Stimulated activated CD8-positive, alpha-beta memory T cell treated with anti-CD3 and anti-CD28 coated beads, Interleukin-7, amount 100 ng/mL, for 1 hour (primary cell): ENCODE data around the gene TSPEAR.

Experiments
- DNase-seq, 2 donors: peaks; one replicate each; pipeline ENCODE4 v3.0.0-alpha.2; 2020; ENCODE audit warnings: low read depth in 2 of 2

Gene TSPEAR

GRCh38 chr21:44720170-44720569, 8.8 kb upstream of the TSPEAR start:
- no peak for DNase-seq

GRCh38 chr21:44718571-44718970, 7.2 kb upstream of the TSPEAR start:
- DNase-seq, result no peak

DNA sequence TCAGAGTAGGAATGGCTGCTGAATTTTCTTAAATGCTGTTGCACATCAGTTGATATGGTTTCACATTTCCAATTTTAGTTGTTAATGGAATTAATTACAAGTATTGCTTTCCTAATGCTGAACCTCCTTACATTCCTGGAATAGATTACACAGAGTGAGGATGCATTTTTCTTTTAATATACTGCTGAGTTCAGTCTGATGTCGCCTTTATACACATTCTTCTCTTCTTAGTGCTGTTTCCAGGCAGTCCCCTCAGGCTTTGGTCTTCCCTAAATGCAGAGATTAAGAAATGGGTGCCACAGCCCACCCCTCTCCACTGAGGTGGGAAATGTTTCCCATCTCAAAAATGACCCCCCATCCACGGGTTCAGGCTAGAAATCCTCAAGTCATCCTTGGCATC, 6.7 kb upstream of the TSPEAR start:
- DNase-seq, result no peak

- no peak for DNase-seq
Observed at GRCh38 chr21:44716984-44717383, 5.6 kb upstream of the TSPEAR start.

DNA sequence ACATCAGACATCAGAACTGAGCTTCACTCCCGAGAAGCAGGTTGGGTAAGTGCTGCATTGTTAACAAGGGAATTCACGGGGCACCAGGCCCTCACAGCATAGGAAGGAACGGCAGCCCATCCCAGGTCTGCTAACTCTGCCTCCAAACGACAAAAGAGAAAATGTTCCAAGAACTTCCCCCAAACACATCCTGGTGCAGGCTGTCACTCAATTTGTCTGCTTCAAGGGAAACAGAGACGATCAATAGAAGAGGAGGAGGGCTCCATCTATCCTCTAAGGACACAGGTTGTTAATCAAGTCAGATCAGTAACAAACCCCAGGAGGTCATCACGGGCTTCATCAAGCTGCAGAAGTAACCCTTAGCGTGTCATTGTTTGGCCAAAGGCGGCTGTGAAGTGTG, 3.5 kb upstream of the TSPEAR start:
- no peak for DNase-seq

GRCh38 chr21:44713846-44714245, 2.5 kb upstream of the TSPEAR start:
- no peak for DNase-seq

GRCh38 chr21:44713130-44713529, 1.8 kb upstream of the TSPEAR start:
- no peak for DNase-seq

DNA sequence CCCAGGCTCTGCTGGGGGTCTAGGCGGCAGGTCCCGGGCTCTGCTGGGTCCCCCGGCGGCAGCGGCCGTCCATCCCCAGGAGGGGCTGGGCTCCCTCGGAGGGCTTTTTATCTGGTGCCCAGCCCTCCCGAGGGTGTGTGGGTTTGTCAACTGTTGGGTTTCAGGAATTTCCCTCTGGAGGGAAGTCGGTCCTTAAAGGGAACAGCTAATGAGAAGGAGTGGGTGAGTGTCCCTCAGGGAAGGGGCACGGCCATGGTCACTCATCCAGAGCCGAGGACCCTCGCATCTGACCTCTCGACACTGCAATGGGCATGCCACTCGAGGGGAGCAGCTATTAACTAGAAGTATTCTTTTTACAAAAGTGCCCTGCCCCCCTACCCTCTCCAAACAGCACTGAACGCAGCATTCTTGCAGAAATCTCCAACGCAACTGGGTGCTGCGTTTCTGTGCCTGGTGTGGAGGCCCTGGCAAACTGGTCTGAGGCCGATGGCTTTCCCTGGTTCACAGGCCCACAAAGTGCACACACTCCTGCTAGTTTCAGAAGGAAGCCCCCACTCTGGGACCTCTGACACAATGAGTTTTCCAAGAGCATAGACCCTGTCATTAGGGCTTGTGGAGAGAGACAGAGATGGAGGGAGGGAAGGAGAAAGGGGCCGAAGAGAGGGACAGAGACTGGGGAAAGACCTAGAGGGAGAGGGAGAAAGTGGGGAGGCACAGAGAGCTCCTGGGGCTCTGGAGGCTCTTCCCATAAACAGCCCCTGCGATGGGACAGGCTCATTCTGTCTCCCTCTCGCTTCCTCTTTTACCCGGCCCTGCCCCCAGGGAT, 1.0 kb upstream of the TSPEAR start:
- DNase-seq, result no peak

GRCh38 chr21:44710756-44711326, 531 bp downstream of the TSPEAR start:
- no peak for DNase-seq

DNA sequence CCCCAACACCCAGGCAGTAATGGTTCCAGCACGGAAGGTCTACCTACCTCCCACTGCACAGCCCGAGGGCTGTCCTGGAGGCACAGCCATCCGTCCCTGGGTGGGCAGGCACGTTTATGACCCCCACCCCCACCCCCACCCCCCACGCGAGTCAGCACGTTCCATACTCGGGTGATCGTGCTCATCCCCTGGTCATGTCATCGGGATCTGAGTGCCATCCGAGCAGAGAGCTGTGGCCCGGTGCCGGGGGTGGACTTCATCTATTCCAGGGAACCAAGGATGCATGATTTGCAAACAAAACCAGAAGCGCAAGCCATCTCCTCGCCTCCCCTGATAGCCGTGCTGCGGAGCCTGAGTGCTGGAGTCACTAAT, 1.1 kb downstream of the TSPEAR start:
- no peak for DNase-seq

DNA sequence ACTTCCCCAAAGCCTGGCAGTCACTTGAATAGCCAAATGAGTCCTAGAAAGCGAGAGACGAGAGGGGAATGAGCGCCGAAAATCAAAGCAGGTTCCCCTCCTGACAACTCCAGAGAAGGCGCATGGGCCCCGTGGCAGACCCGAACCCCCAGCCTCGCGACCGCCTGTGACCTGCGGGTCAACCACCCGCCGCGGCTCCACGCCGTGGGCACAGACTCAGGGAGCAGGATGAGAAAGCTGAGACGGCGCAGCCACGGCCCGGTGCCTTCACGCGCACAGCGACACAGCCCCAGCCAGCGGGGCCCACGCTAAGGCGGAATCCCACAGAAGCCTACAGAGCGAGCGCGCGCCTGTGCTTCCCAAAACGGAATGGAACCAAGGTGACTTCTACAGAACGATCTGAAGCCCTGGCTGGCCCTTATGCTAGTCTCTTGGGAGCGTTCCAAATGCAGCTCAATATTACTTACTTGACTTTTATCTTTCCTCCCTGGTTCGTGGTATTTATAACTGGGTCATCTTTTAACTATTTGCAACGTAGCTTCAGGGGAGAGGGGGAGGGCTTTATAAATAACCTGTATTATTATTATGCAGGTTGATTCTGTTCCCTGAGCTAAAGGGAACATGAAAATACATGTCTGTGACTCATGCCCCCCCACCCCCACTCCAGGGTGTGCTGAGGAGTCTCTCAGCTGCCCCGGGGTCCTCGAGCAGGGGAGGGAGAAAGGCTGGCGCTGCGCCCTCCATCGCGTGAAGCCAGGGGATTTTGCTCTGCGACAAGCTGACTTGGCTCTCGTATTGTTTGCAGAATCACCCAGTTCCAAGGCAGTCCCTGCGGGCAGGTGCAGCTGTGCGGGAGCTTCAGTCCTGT, 1.7 kb downstream of the TSPEAR start:
- DNase-seq, result no peak

DNA sequence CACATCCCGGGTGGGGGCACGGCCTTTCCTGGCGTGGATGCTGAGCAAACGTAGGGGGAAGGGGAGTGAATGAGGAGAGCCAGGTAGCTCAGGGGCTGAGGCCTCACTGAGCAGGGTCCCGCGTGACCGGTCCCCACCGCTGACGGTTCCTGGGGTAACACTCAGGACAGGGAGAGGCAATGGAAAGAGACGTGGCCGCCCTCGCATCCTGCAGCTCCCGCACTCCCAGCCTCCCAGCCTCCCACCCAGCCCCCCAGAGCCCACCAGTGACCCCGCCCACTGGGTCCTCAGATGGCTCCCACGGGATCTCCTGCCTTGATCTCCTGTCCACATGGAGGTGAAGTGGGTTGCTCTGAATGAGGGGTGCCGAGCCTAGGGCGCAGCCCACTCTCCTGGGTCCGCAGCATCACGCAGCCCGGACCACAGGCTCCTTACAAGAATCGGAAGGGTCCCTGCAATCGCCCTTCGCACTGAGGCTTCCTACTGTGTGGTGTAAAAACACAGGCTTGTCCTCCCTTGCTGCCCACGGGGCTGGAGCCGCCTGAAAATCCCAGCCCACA, 2.4 kb downstream of the TSPEAR start:
- DNase-seq, result no peak

- DNase-seq, result no peak
Observed at GRCh38 chr21:44708213-44708865, 3.0 kb downstream of the TSPEAR start.

DNA sequence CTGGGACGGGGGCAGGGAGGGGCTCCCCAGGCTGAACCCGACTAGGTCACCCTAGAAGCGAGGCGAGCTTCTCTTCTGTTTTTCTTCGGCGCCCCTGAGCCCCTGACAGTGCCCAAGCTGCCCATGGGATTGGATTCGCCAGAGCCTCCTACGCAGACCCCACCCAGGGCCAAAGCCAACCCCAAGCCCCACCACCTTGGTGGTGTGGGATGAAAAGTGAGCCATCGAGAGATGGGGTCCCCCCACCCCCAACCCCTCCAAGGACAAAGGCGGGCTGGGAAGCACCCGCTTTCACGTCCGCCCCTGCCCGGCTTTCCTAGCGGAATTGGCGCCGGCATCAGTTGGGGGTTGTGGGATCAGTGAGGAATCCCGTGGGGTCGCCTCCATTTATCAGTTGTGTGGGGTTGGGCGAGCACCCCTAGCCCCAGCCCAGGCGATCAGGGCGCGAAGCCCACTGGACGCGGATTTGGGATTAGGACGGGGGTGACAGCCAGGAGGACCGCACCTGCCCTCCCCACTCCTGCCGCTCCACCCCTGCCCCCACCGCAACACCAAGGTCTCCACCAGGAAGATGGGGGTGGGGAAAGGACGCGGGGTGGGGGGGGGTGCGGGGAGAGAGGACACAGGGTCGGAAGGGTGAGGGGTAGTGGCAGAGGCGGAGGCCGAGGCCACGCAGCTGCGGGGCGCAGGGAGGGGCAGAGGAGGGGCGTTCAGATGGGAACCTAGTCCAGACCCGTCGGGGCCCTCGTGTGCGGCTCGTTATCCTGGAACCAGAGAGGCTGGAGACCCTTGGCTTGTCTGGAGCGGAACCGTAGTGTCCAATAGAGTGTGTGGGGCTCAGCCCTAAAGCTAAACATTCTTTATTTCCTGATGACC, 4.4 kb downstream of the TSPEAR start:
- DNase-seq, result no peak

- no peak for DNase-seq
Observed at GRCh38 chr21:44706026-44706705, 5.2 kb downstream of the TSPEAR start.

DNA sequence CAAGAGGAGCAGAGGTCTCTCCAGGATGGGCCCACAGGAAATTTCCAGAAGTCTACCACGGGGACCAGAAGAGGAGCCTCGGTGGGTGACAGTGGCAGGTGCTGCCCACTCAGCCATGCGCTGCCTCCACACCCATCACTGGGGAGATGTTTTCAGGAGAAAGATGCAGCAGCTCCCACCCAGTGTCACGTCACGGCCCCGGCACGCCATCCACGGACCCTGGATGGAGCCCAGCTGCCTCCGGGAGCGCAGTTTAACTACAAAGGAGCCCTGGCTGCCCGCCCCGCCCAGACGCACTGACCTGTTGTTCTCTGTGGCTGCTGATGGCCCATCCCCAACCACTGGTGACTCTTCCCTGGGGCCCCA, 6.8 kb downstream of the TSPEAR start:
- DNase-seq, result no peak

GRCh38 chr21:44703731-44704635, 7.4 kb downstream of the TSPEAR start:
- DNase-seq, result no peak

- DNase-seq, result no peak
Observed at GRCh38 chr21:44702973-44703730, 8.2 kb downstream of the TSPEAR start.
